DND-41 (cell line): ENCODE results near the gene ZFHX3.

ENCODE experiments used
- CTCF ChIP-seq: IDR thresholded peaks from 2 replicates; pipeline ENCODE4 v1.5.1; 2012; ENCODE audit warnings: borderline replicate concordance, low read length, moderate library complexity, mild to moderate bottlenecking; ENCODE audit not compliant: poor library complexity, severe bottlenecking; ENCODE audit errors: extremely low read depth
- EZH2 ChIP-seq: IDR thresholded peaks from 3 replicates; pipeline ENCODE4 v1.6.1; 2012; ENCODE audit warnings: borderline replicate concordance, low read depth, mild to moderate bottlenecking, moderate library complexity, low read length, inconsistent platforms; ENCODE audit not compliant: severe bottlenecking

GRCh38 chr16:72950669-72951068 lies 97.3 kb downstream of the ZFHX3 start:
- TF ChIP-seq CTCF (no peak), EZH2 (no peak)
